IPS-15b (cell line): ENCODE results near the gene CNTNAP2.

Source experiments
- H3K27me3 ChIP-seq: one replicate; pipeline ENCODE4 v1.6.1; 2013; ENCODE audit warnings: low read length; ENCODE audit not compliant: control insufficient read depth, insufficient read depth
- H3K36me3 ChIP-seq: one replicate; pipeline ENCODE4 v1.6.1; 2013; ENCODE audit warnings: low read length; ENCODE audit not compliant: control insufficient read depth, insufficient read depth
- H3K4me1 ChIP-seq: one replicate; pipeline ENCODE4 v1.6.1; 2013; ENCODE audit warnings: mild to moderate bottlenecking, low read length; ENCODE audit not compliant: control insufficient read depth, insufficient read depth
- H3K4me3 ChIP-seq: one replicate; pipeline ENCODE4 v1.5.1; 2013; ENCODE audit warnings: low read depth, low read length
- H3K9ac ChIP-seq: one replicate; pipeline ENCODE4 v1.6.1; 2013; ENCODE audit warnings: low read depth, mild to moderate bottlenecking, low read length
- H3K9me3 ChIP-seq: one replicate; pipeline ENCODE4 v1.6.1; 2013; ENCODE audit warnings: mild to moderate bottlenecking, low read length; ENCODE audit not compliant: control insufficient read depth, insufficient read depth

CNTNAP2 gene

DNA sequence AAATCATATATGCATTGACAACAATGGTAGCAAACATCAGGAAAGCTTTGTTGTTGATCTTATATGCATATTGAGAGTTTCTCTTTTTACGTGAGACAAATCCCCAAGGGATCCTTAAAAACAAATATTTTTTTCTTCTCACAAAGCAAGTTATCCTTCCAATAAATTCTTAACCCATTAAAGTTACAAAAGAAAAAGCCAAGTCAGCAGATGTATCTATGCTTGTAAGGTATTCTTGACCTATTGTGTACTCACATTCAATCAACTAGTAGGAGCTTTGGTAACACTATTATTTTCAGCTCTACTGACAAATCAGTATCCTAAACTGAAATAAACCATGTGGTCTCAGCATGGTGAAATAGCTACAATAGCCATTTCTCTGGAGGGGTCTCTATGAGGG, 586.3 kb downstream of the CNTNAP2 start:
- Histone ChIP-seq H3K4me3 (no peak overlapping the region), H3K9me3 (no peaks in the 10 kb centered on the region), H3K27me3 (no peaks in the 10 kb centered on the region), H3K9ac (no peak overlapping the region), H3K4me1 (no peaks in the 10 kb centered on the region), H3K36me3 (no peaks in the 10 kb centered on the region)

DNA sequence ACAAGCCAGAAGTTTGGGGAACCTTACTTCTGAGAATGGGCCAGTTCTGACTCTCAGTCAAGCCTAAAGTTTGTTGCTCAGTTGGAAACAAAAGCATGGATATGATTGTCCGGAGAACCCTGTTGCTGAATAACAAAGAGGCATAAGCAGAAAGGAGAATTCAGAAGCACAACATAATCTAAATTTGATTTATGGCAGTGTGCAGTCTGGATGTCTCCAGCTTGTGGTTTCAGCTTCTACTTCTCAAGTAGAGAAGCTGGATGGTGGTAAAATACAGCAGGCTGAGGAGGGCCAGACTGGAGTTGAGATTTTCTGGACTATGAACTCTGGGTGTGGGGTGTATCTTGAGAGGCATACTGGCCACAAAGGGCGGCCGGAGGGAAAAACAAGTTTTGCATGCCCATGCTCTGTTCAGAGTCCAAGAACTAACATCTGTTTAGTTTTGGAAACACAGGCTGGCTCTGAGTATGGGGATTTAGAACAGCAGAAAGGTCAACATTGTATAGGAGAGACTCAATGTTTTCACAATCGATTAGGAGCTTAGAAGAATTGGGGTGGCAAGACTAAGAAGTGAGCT, 592.9 kb downstream of the CNTNAP2 start:
- Histone ChIP-seq H3K4me1 (no peaks in the 10 kb centered on the region), H3K27me3 (no peaks in the 10 kb centered on the region), H3K9me3 (no peaks in the 10 kb centered on the region), H3K36me3 (no peaks in the 10 kb centered on the region), H3K4me3 (no peak overlapping the region), H3K9ac (no peak overlapping the region)

DNA sequence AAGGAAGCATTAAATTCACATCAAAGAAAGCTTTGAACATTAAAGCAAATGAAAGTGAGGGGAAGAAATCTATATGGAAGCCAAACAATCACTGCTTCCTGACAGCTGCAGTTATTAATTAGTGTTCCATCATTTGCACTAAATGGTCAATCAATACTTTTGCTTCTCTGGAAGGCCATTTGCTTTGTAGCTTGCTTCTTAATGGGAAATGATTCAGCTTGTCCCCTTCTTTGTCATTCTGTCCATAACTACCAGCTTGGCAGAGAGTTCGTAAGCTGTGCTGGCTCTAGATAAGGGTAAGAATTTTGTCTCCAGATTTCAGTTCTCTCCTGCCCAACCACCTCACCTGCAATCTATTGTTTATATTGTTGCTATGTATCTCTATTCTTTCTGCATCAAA, 596.6 kb downstream of the CNTNAP2 start:
- no peak overlapping the region for H3K9ac ChIP-seq
- no peaks in the 10 kb centered on the region for H3K4me1 ChIP-seq
- H3K27me3 ChIP-seq: no peaks in the 10 kb centered on the region
- no peak overlapping the region for H3K4me3 ChIP-seq
- H3K9me3 ChIP-seq: no peaks in the 10 kb centered on the region
- no peaks in the 10 kb centered on the region for H3K36me3 ChIP-seq

DNA sequence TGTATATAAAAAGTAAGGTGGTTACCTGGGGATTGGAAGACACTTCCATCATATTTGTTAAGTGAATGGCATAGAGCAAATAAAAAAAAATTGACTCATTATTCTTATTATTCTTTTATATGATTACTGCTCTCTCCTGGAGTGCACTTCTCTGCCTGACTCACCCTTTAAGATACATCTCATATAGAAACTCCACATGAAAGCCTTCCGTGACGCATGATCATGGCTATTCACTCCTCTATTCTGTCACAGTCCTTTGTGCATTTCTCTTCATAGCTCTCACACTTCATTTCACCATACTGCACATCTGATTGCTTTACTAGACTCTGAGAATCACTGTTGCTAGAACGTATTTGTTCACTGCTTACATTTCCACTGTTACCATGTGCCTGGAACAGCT, 597.3 kb downstream of the CNTNAP2 start:
- Histone ChIP-seq H3K9ac (no peak overlapping the region), H3K4me1 (no peaks in the 10 kb centered on the region), H3K36me3 (no peaks in the 10 kb centered on the region), H3K4me3 (no peak overlapping the region), H3K9me3 (no peaks in the 10 kb centered on the region), H3K27me3 (no peaks in the 10 kb centered on the region)

DNA sequence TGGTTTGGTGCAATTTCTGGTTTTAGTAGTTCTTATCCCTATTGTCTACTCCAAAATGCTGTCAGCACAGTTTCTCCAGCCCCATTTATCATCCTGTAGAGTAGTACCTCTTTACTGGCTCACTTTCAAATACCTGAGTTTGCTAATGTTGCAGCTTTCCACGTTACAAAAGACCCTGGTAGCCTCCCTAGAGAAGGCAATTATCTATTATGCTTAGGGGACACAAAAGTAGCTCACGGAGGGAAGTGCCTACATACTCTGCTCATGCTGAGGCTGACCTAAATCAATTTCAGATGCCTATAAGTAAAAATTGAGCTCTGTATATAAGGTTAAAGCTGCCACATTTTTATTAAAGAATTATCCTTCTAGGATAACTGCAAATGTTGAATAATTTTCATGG, 603.6 kb downstream of the CNTNAP2 start:
- H3K36me3 ChIP-seq: no peaks in the 10 kb centered on the region
- H3K9me3 ChIP-seq: no peaks in the 10 kb centered on the region
- H3K4me3 ChIP-seq: no peak overlapping the region
- H3K4me1 ChIP-seq: no peaks in the 10 kb centered on the region
- H3K9ac ChIP-seq: no peak overlapping the region
- H3K27me3 ChIP-seq: no peaks in the 10 kb centered on the region

DNA sequence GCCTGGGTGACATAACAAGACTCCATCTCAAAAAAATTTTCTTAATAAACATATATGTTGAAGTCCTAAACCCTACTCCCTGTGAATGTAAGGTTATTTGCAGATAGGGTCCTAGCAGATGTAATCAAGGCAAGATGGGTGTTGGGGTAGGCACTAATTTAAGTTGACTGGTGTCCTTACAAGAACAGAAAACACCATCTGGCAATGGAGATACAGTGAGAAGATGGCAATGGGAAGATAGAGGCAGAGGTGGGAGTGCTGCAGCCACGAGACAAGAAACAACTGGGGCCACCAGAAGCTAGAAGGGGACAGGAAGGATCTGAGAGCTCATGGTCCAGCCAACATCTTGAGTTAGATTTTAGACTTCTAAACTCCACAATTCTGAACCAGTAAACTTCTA, 606.4 kb downstream of the CNTNAP2 start:
- Histone ChIP-seq H3K4me1 (no peaks in the 10 kb centered on the region), H3K4me3 (no peak overlapping the region), H3K36me3 (no peaks in the 10 kb centered on the region), H3K27me3 (no peaks in the 10 kb centered on the region), H3K9ac (no peak overlapping the region), H3K9me3 (no peaks in the 10 kb centered on the region)

DNA sequence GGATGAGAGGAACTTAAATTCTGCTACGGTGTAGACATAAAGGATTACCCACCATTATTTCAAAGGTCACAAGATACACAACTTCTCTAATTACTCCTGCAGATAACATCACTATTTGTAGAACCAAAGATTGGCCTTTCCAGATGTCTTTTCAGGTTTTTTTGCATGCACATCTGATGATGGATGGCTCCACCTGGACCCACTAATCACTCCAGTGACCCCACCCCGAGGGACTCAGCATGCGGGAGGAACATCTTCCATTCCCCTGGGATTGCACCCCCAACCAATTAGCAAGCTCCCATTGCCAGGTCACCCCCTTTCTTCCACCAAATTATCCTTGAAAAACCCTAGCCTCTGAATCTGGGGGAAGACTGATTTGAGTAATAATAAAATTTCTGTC, 608.9 kb downstream of the CNTNAP2 start:
- no peak overlapping the region for H3K4me3 ChIP-seq
- no peaks in the 10 kb centered on the region for H3K4me1 ChIP-seq
- no peaks in the 10 kb centered on the region for H3K9me3 ChIP-seq
- H3K36me3 ChIP-seq: no peaks in the 10 kb centered on the region
- H3K9ac ChIP-seq: no peak overlapping the region
- no peaks in the 10 kb centered on the region for H3K27me3 ChIP-seq

DNA sequence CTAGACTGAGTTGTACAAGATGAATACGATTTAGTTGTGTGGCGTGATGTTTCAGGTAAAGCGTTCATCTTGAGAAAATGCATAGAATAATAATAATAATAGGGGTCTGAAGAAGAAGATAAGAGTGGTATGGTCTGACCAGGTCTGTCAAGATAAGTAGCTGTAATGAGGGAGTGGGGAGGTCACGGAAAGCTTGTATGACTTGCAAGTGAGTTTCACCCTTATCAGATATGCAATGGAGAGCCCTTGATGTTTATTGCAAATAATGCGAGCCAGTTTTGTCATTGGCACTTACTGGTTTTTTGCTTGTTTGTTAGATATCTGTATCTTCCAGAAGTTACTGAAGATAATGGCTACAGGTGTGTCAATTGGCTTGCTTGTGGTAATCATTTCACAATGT, 611.5 kb downstream of the CNTNAP2 start:
- Histone ChIP-seq H3K36me3 (no peaks in the 10 kb centered on the region), H3K4me1 (no peaks in the 10 kb centered on the region), H3K9ac (no peak overlapping the region), H3K9me3 (no peaks in the 10 kb centered on the region), H3K4me3 (no peak overlapping the region), H3K27me3 (no peaks in the 10 kb centered on the region)

DNA sequence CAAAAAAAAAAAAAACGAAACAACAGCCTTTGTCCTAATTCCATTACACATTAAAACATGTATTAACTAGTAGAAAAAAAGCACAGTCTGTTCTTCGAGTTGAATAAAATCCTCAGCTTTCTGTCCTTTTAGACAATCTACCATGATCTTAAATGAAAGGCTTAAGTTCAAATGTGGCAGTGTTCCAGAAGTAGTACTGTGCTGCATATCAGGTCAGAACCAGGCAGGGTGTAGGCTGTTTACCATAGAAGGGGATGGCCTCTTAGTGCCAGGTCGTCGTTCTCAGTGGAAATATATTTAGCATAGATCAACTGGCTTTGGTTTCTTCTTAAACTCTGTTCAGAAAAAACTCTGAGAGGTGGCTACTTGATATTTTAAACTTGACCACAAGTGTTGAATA, 612.0 kb downstream of the CNTNAP2 start:
- Histone ChIP-seq H3K9me3 (no peaks in the 10 kb centered on the region), H3K9ac (no peak overlapping the region), H3K4me3 (no peak overlapping the region), H3K4me1 (no peaks in the 10 kb centered on the region), H3K36me3 (no peaks in the 10 kb centered on the region), H3K27me3 (no peaks in the 10 kb centered on the region)

DNA sequence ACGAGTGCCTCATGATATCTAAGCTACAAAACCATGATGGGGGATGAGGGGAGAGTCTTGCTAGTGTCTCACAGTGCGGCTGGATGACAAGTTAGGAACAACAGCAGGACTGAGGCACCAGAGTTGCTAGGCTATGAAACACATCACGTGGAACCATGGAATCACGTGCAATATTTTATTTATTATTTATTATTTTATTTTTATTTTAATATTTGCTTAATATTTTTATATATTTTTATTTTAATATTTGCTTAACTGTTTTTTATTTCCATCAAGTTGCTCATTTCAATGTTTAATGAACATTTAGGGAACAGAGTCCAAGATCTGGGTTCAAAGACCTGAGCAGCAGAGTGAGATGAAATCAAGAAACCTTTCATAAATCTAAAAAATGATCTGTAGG, 614.6 kb downstream of the CNTNAP2 start:
- no peaks in the 10 kb centered on the region for H3K4me1 ChIP-seq
- no peak overlapping the region for H3K4me3 ChIP-seq
- no peak overlapping the region for H3K9ac ChIP-seq
- no peaks in the 10 kb centered on the region for H3K27me3 ChIP-seq
- no peaks in the 10 kb centered on the region for H3K36me3 ChIP-seq
- no peaks in the 10 kb centered on the region for H3K9me3 ChIP-seq

DNA sequence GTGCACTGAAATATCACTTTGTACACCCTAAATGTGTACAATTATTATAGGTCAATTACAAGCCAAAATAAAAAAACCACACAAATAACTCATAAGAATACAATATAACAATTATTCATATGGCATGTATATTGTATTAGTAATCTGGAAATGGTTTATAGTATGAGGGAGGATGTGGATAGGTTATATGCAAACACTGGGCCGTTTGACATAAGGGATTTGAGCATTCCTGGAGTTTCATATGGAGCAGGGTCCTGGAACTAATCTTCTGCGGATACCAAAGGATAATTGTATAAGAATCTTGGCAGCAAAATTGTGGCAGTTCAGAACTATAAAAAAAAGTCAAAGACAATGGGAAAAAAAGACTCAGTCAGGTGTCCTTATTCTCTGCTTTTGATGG, 619.4 kb downstream of the CNTNAP2 start:
- no peaks in the 10 kb centered on the region for H3K4me1 ChIP-seq
- no peaks in the 10 kb centered on the region for H3K9me3 ChIP-seq
- H3K27me3 ChIP-seq: no peaks in the 10 kb centered on the region
- H3K36me3 ChIP-seq: no peaks in the 10 kb centered on the region
- no peak overlapping the region for H3K9ac ChIP-seq
- H3K4me3 ChIP-seq: no peak overlapping the region

DNA sequence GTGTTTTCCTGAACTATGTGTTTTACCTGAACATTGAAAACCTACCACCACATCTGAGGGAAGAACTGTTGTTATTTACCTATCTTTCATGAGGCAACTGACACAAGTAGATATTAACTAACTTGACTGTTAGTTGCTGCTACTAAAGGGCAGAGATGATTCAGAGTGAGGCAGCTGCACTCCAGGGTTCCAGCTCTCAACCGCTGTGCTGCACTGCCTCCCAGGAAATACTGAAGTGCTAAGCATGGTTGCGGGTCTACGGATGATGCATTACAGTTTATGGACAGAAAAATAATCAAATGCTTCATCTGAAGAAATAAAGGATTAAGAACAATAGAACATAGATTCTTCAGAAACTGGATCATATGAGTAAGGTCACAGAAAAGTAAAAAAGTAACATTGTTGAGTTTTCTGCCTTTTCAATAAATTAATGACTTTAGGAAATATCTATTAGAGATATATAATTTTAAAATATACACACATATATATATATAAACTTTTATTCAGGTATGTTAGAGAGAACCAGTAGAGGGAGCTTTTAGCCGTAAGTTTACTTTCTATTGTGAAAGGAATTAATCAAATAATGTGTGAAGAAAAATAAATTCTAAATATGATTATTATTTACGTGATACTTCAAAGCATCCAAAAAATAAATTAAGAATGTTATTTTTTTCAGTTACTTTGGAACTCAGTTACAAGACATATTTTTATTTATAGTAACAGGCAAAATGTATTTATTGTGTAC, 620.0 kb downstream of the CNTNAP2 start:
- H3K9ac ChIP-seq: no peak overlapping the region
- H3K4me3 ChIP-seq: no peak overlapping the region
- no peaks in the 10 kb centered on the region for H3K9me3 ChIP-seq
- H3K36me3 ChIP-seq: no peaks in the 10 kb centered on the region
- H3K4me1 ChIP-seq: no peaks in the 10 kb centered on the region
- no peaks in the 10 kb centered on the region for H3K27me3 ChIP-seq
